SU-DHL-6 (cell line): ENCODE data around the gene EXD3.
"Not testable (repeated sequence)": the region's sequence is repeated elsewhere in the genome, so short reads cannot be mapped to it uniquely, and the experiment has no call there.

Experiments
- CTCF ChIP-seq: fragments of 200-600 bp; sonication (generic); IDR thresholded peaks from one replicate; pipeline ENCODE4 v1.5.1; 2017; ENCODE audit warnings: antibody characterized with exemption, mild to moderate bottlenecking, low read length, moderate library complexity; ENCODE audit not compliant: insufficient read depth, poor library complexity, severe bottlenecking
- EZH2phosphoT487 ChIP-seq: fragments of 200-600 bp; sonication (generic), shearing (Covaris generic); conservative IDR thresholded peaks from 2 replicates; pipeline ENCODE4 v1.6.1; 2018; ENCODE audit warnings: mild to moderate bottlenecking, antibody characterized with exemption, low read length, moderate library complexity, mixed read lengths

GRCh38 chr9:137339908-137340462 is 83.0 kb downstream of the EXD3 start:
- not testable (repeated sequence) for TF ChIP-seq CTCF, EZH2phosphoT487
